Muscle layer of colon (tissue), 2 donors: ENCODE data around the gene CATSPERB.

ENCODE experiments used
- H3K27ac ChIP-seq: one replicate; pipeline ENCODE4 v1.7.0; 2013; ENCODE audit warnings: low read depth, mild to moderate bottlenecking, low read length, moderate library complexity
- H3K27me3 ChIP-seq, 2 donors: one replicate each; pipeline ENCODE4 v1.7.0; 2013; ENCODE audit warnings: low read length in 2 of 2, mild to moderate bottlenecking in 2 of 2; ENCODE audit not compliant: insufficient read depth in 2 of 2, control insufficient read depth in 1 of 2
- H3K36me3 ChIP-seq: one replicate; pipeline ENCODE4 v1.7.0; 2013; ENCODE audit warnings: mild to moderate bottlenecking, low read length; ENCODE audit not compliant: insufficient read depth
- H3K4me1 ChIP-seq: one replicate; pipeline ENCODE4 v1.7.0; 2013; ENCODE audit warnings: mild to moderate bottlenecking, low read length; ENCODE audit not compliant: insufficient read depth
- H3K4me3 ChIP-seq, 2 donors: one replicate each; pipeline ENCODE4 v1.7.0; 2013; ENCODE audit warnings: low read length in 2 of 2, low read depth in 1 of 2, mild to moderate bottlenecking in 1 of 2, moderate library complexity in 1 of 2
- H3K9ac ChIP-seq: one replicate; pipeline ENCODE4 v1.7.0; 2013; ENCODE audit warnings: low read length
- H3K9me3 ChIP-seq: one replicate; pipeline ENCODE4 v1.7.0; 2013; ENCODE audit warnings: mild to moderate bottlenecking, low read length
- donor health status: abdominal sarcoma.
- donor health status: Adenocarcinoma of cecum.

CATSPERB gene

GRCh38 chr14:91731986-91732385 lies at the start of gene CATSPERB:
Gene CATSPERB, minus strand, starts transcription at chr14:91732086. Its CDS starts 2,607 bp downstream, at chr14:91729479.
- Histone ChIP-seq H3K27ac (no peak within 1 kb of the TSS), H3K9ac (no peak within 1 kb of the TSS), H3K27me3 (no peaks in the 10 kb centered on the region), H3K36me3 (no peaks in the 10 kb centered on the region), H3K9me3 (no peaks in the 10 kb centered on the region), H3K4me3 (no peak within 1 kb of the TSS), H3K4me1 (no peaks in the 10 kb centered on the region)

- Histone ChIP-seq H3K27me3 (no peaks in the 10 kb centered on the region), H3K9me3 (no peaks in the 10 kb centered on the region), H3K36me3 (no peaks in the 10 kb centered on the region), H3K4me3 (no peak overlapping the region), H3K9ac (no peak overlapping the region), H3K27ac (no peak overlapping the region), H3K4me1 (no peaks in the 10 kb centered on the region)
These were observed 48.6 kb upstream of the CATSPERB start for GRCh38 chr14:91780452-91780851.

GRCh38 chr14:91778217-91778616 lies 46.3 kb upstream of the CATSPERB start:
- Histone ChIP-seq H3K9ac (no peak overlapping the region), H3K36me3 (no peaks in the 10 kb centered on the region), H3K4me3 (no peak overlapping the region), H3K27me3 (no peaks in the 10 kb centered on the region), H3K9me3 (no peaks in the 10 kb centered on the region), H3K27ac (no peak overlapping the region), H3K4me1 (no peaks in the 10 kb centered on the region)

- Histone ChIP-seq H3K27ac (no peak overlapping the region), H3K9ac (no peak overlapping the region), H3K27me3 (no peaks in the 10 kb centered on the region), H3K4me1 (peaks cover under 1% of the 10 kb centered on the region), H3K36me3 (no peaks in the 10 kb centered on the region), H3K9me3 (no peaks in the 10 kb centered on the region), H3K4me3 (no peak overlapping the region)
These were observed 42.5 kb upstream of the CATSPERB start for GRCh38 chr14:91774140-91775096.

- H3K9me3 ChIP-seq, result no peaks in the 10 kb centered on the region
- H3K4me3 ChIP-seq, result no peak overlapping the region
- H3K4me1 ChIP-seq, result peaks cover 8% of the 10 kb centered on the region
- no peaks in the 10 kb centered on the region for H3K36me3 ChIP-seq
- no peak overlapping the region for H3K27ac ChIP-seq
- no peak overlapping the region for H3K9ac ChIP-seq
- H3K27me3 ChIP-seq, result no peaks in the 10 kb centered on the region
These were observed 38.3 kb upstream of the CATSPERB start for GRCh38 chr14:91770185-91770584.

GRCh38 chr14:91755570-91756295 lies 23.8 kb upstream of the CATSPERB start:
- no peaks in the 10 kb centered on the region for H3K9me3 ChIP-seq
- H3K36me3 ChIP-seq, result no peaks in the 10 kb centered on the region
- no peak overlapping the region for H3K9ac ChIP-seq
- no peak overlapping the region for H3K27ac ChIP-seq
- no peak overlapping the region for H3K4me3 ChIP-seq
- no peaks in the 10 kb centered on the region for H3K27me3 ChIP-seq
- H3K4me1 ChIP-seq, result no peaks in the 10 kb centered on the region

- Histone ChIP-seq H3K4me3 (no peak overlapping the region), H3K9me3 (no peaks in the 10 kb centered on the region), H3K36me3 (no peaks in the 10 kb centered on the region), H3K27ac (no peak overlapping the region), H3K27me3 (no peaks in the 10 kb centered on the region), H3K9ac (no peak overlapping the region), H3K4me1 (no peaks in the 10 kb centered on the region)
These were observed 22.9 kb upstream of the CATSPERB start for GRCh38 chr14:91754819-91755218.

- Histone ChIP-seq H3K4me1 (no peaks in the 10 kb centered on the region), H3K27me3 (no peaks in the 10 kb centered on the region), H3K4me3 (no peak overlapping the region), H3K27ac (no peak overlapping the region), H3K9ac (no peak overlapping the region), H3K36me3 (no peaks in the 10 kb centered on the region), H3K9me3 (no peaks in the 10 kb centered on the region)
These were observed 22.3 kb upstream of the CATSPERB start for GRCh38 chr14:91754185-91754584.

GRCh38 chr14:91753501-91754128 lies 21.7 kb upstream of the CATSPERB start:
- H3K4me3 ChIP-seq, result no peak overlapping the region
- no peaks in the 10 kb centered on the region for H3K27me3 ChIP-seq
- H3K27ac ChIP-seq, result no peak overlapping the region
- no peaks in the 10 kb centered on the region for H3K9me3 ChIP-seq
- no peaks in the 10 kb centered on the region for H3K4me1 ChIP-seq
- H3K36me3 ChIP-seq, result no peaks in the 10 kb centered on the region
- no peak overlapping the region for H3K9ac ChIP-seq

- Histone ChIP-seq H3K4me3 (no peak overlapping the region), H3K9ac (no peak overlapping the region), H3K4me1 (no peaks in the 10 kb centered on the region), H3K36me3 (no peaks in the 10 kb centered on the region), H3K27ac (no peak overlapping the region), H3K9me3 (no peaks in the 10 kb centered on the region), H3K27me3 (no peaks in the 10 kb centered on the region)
These were observed 21.1 kb upstream of the CATSPERB start for GRCh38 chr14:91752961-91753360.

- no peak overlapping the region for H3K4me3 ChIP-seq
- no peak overlapping the region for H3K27ac ChIP-seq
- H3K4me1 ChIP-seq, result no peaks in the 10 kb centered on the region
- H3K27me3 ChIP-seq, result no peaks in the 10 kb centered on the region
- H3K9ac ChIP-seq, result no peak overlapping the region
- H3K9me3 ChIP-seq, result no peaks in the 10 kb centered on the region
- H3K36me3 ChIP-seq, result no peaks in the 10 kb centered on the region
These were observed 19.8 kb upstream of the CATSPERB start for GRCh38 chr14:91751719-91752118.
